ENCODE results near the gene ATF7.

GRCh38 chr12:53601296-53601847 lies 24.8 kb downstream of the ATF7 start:
- TF ChIP-seq POLR2A (IDR thresholded peaks at IDR 0.05) (no peak), CTCF (IDR thresholded peaks at IDR 0.05 in 8 of 11, conservative IDR thresholded peaks at IDR 0.05 in 3 of 11) (no peak)

Measured in spleen (tissue), 7 donors.